ENCODE data around the gene URB1. TPM values are rescaled to one million over a fixed set of nuclear protein-coding genes. Genes with fewer than 3 reads are reported as not detected.

The URB1 gene
- polyA plus RNA-seq, 1 donor (not counting 4 experiments of a cell fraction or from before 2014, with no cell fraction given): 9.0 TPM

DNA sequence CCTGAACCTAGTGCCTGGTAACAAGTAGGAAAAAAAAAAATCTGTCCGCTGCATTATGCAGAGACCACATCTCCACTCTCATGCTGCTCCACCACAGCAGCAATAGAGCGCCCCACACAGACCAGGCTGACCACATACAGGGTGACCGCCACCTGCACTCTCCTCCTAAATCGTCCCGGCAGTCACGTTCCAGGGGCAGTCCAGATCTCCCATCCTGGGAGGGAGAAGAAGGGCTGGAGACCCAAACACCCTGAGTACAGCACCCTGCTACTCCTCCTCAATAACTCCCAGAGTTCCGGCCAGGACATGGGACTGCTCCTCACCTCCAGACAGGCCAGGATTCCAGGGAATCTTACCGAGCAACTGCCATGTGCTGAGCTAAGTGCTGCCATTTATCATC, 15.3 kb downstream of the URB1 start:
- H3K4me2 ChIP-seq (ENCODE audit: control insufficient read depth, extremely low read depth, insufficient read depth, low read depth, low read length): no peak overlapping the region
- no peak overlapping the region for H3K9ac ChIP-seq (ENCODE audit: control insufficient read depth, extremely low read depth, insufficient read depth, low read length)
- peaks cover 25 to 49% of the 10 kb centered on the region in 2 experiments for H3K36me3 ChIP-seq (ENCODE audit: control insufficient read depth in 2 of 2, extremely low read depth in 1 of 2, insufficient read depth in 2 of 2, low read length in 2 of 2)
- no peak overlapping the region for H3K27ac ChIP-seq (ENCODE audit: control insufficient read depth, insufficient read depth, low read length)
- H3K4me3 ChIP-seq (ENCODE audit: control insufficient read depth in 2 of 3, extremely low read depth in 1 of 3, insufficient read depth in 2 of 3, low read depth in 1 of 3, low read length in 3 of 3): no peak overlapping the region
- FAIRE-seq: no peak
- no peak for DNase-seq (ENCODE audit: low read depth, low spot score)
- no peaks in the 10 kb centered on the region for H3K9me3 ChIP-seq (ENCODE audit: control insufficient read depth, low read depth, low read length)
- peaks cover 18% of the 10 kb centered on the region for H3K4me1 ChIP-seq (ENCODE audit: control insufficient read depth, extremely low read depth, insufficient read depth, low read length)
- H3K79me2 ChIP-seq (ENCODE audit: control insufficient read depth, insufficient read depth, low read length): peaks cover 35% of the 10 kb centered on the region
- H3K9me1 ChIP-seq (ENCODE audit: control insufficient read depth, extremely low read depth, insufficient read depth, low read length): no peaks in the 10 kb centered on the region
- H4K20me1 ChIP-seq (ENCODE audit: control insufficient read depth, extremely low read depth, insufficient read depth, low read length): no peaks in the 10 kb centered on the region
- no peak for TF ChIP-seq EZH2 (IDR thresholded peaks at IDR 0.05; ENCODE audit: low read length)
- no peak for TF ChIP-seq CTCF (optimal IDR thresholded peaks at IDR 0.05 in 1 of 3, IDR thresholded peaks at IDR 0.05 in 1 of 3, conservative IDR thresholded peaks at IDR 0.05 in 1 of 3; ENCODE audit: extremely low read depth in 1 of 3, insufficient read depth in 2 of 3, low read length in 3 of 3)
- dilution Hi-C loops (cut with MboI; ENCODE audit: extremely low pct_ligation_motif_present, low sequenced_read_pairs): no loop called here
- H3K27me3 ChIP-seq (ENCODE audit: control insufficient read depth, extremely low read depth, insufficient read depth, low read length): no peaks in the 10 kb centered on the region
- H2AFZ ChIP-seq (ENCODE audit: control insufficient read depth, low read length): no peak overlapping the region

GRCh38 chr21:32372755-32373154, 20.1 kb downstream of the URB1 start:
- Histone ChIP-seq H3K9me1 (ENCODE audit: control insufficient read depth, extremely low read depth, insufficient read depth, low read length) (no peaks in the 10 kb centered on the region), H3K9me3 (ENCODE audit: control insufficient read depth, low read depth, low read length) (no peaks in the 10 kb centered on the region), H3K27ac (ENCODE audit: control insufficient read depth, insufficient read depth, low read length) (peak overlapping the region; percentile 93), H3K27me3 (ENCODE audit: control insufficient read depth, extremely low read depth, insufficient read depth, low read length) (no peaks in the 10 kb centered on the region), H3K4me1 (ENCODE audit: control insufficient read depth, extremely low read depth, insufficient read depth, low read length) (peaks cover 31% of the 10 kb centered on the region), H2AFZ (ENCODE audit: control insufficient read depth, low read length) (no peak overlapping the region), H4K20me1 (ENCODE audit: control insufficient read depth, extremely low read depth, insufficient read depth, low read length) (peaks cover 4% of the 10 kb centered on the region), H3K9ac (ENCODE audit: control insufficient read depth, extremely low read depth, insufficient read depth, low read length) (peak overlapping the region; percentile 72), H3K4me2 (ENCODE audit: control insufficient read depth, extremely low read depth, insufficient read depth, low read depth, low read length) (peak overlapping the region; percentile 74), H3K36me3 (ENCODE audit: control insufficient read depth in 2 of 2, extremely low read depth in 1 of 2, insufficient read depth in 2 of 2, low read length in 2 of 2) (peaks cover 25 to 50% of the 10 kb centered on the region in 2 experiments), H3K79me2 (ENCODE audit: control insufficient read depth, insufficient read depth, low read length) (peaks cover 32% of the 10 kb centered on the region), H3K4me3 (ENCODE audit: control insufficient read depth in 2 of 3, extremely low read depth in 1 of 3, insufficient read depth in 2 of 3, low read depth in 1 of 3, low read length in 3 of 3) (peak overlapping the region in 1 of 3 experiments; percentile 37)
- DNase-seq (ENCODE audit: low read depth, low spot score): peak; percentile 36
- no peak for TF ChIP-seq CTCF (optimal IDR thresholded peaks at IDR 0.05 in 1 of 3, IDR thresholded peaks at IDR 0.05 in 1 of 3, conservative IDR thresholded peaks at IDR 0.05 in 1 of 3; ENCODE audit: extremely low read depth in 1 of 3, insufficient read depth in 2 of 3, low read length in 3 of 3)
- TF ChIP-seq EZH2 (IDR thresholded peaks at IDR 0.05; ENCODE audit: low read length): no peak
- dilution Hi-C loops (cut with MboI; ENCODE audit: extremely low pct_ligation_motif_present, low sequenced_read_pairs): no loop called here
- no peak for FAIRE-seq

Measured in keratinocyte (primary cell).